Thoracic aorta (tissue), 2 donors: Measurements from ENCODE around the gene PHLDB2. TPM values are rescaled to one million over a fixed set of nuclear protein-coding genes. Genes with fewer than 3 reads are reported as not detected.
"Not testable (repeated sequence)": the region's sequence is repeated elsewhere in the genome, so short reads cannot be mapped to it uniquely, and the experiment has no call there.

Experiments used
- ATAC-seq: fragments of 150-250 bp; one replicate; pipeline ENCODE4 v1.8.0; 2017; ENCODE audit warnings: low read depth; ENCODE audit not compliant: insufficient number of reproducible peaks, low FRiP score
- DNase-seq: peaks from one replicate; pipeline ENCODE4 v3.0.0-alpha.2; 2020; ENCODE audit warnings: low spot score
- H3K27ac ChIP-seq, 2 donors: fragments of 200-600 bp; sonication (generic); 1 replicate in 1 of 2; 2 replicates in 1 of 2; pipeline ENCODE4 v1.5.1; 2016; ENCODE audit warnings: mild to moderate bottlenecking in 2 of 2, moderate library complexity in 2 of 2
- H3K27me3 ChIP-seq: fragments of 200-600 bp; sonication (generic); replicated peaks from 2 replicates; pipeline ENCODE4 v1.6.0; 2016; ENCODE audit warnings: mild to moderate bottlenecking; ENCODE audit not compliant: insufficient read depth
- H3K36me3 ChIP-seq: fragments of 200-600 bp; sonication (generic); one replicate; pipeline ENCODE4 v1.5.1; 2016
- H3K4me1 ChIP-seq, 2 donors: fragments of 200-600 bp; sonication (generic); 1 replicate in 1 of 2; 2 replicates in 1 of 2; pipeline versions ENCODE4 v1.5.1 to v1.6.0; 2016; ENCODE audit warnings: low read depth in 2 of 2, mild to moderate bottlenecking in 1 of 2; ENCODE audit not compliant: control insufficient read depth in 1 of 2
- H3K4me3 ChIP-seq: fragments of 200-600 bp; sonication (generic); 2 replicates; pipeline ENCODE4 v1.5.1; 2016; ENCODE audit warnings: mild to moderate bottlenecking
- H3K9me3 ChIP-seq: fragments of 200-600 bp; sonication (generic); 2 replicates; pipeline ENCODE4 v1.5.1; 2016
- CTCF ChIP-seq: fragments of 200-600 bp; sonication (generic); IDR thresholded peaks from one replicate; pipeline ENCODE4 v1.5.1; 2019; ENCODE audit warnings: antibody characterized with exemption
- total RNA-seq, 2 donors: library from RNA; depleted of rRNA; stranded (reverse); fragments of >200 nt; gene quantifications; one replicate each; pipeline versions ENCODE4 v1.1.0 to v1.2.3, GENCODE V29; 2016

Gene PHLDB2
- total RNA-seq, 2 donors from 2014 or later: 99.0 to 140 TPM

DNA sequence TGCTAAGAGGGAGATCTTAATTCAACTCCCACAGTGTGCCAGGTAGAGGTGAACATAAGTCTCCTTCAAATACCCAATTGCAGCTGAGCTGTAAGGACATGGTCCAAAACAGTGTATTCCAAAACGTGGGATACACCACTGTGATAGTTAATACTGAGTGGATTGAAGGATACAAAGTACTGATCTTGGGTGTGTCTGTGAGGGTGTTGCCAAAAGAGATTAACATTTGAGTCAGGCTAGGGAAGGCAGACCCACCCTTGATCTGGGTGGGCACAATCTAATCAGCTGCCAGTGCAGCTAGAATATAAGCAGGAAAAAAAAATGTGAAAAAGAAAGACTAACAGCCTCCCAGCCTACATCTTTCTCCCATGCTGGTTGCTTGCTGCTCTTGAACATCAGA is 45.1 kb upstream of the PHLDB2 start:
- Histone ChIP-seq H3K36me3 (no peaks in the 10 kb centered on the region), H3K9me3 (no peaks in the 10 kb centered on the region), H3K4me3 (no peak overlapping the region), H3K27me3 (no peaks in the 10 kb centered on the region), H3K27ac (no peak overlapping the region), H3K4me1 (peaks cover 8 to 16% of the 10 kb centered on the region in 2 donors)
- DNase-seq (no peak), ATAC-seq (no peak)
- no peak for TF ChIP-seq CTCF

DNA sequence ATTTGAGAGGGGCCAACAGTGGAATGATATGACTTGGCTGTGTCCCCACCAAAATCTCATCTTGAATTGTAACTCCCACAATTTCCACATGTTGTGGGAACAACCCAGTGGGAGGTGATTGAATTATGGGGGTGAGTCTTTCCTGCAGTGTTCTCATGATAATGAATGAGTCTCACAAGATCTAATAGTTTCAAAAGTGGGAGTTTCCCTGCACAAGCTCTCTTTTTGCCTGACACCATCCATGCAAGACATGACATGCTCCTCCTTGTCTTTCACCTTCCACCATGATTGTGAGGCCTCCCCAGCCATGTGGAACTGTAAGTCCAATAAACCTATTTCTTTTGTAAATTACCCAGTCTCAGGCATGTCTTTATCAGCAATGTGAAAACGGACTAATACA is 42.3 kb upstream of the PHLDB2 start:
- DNase-seq, ATAC-seq, H3K27me3 ChIP-seq: not testable (repeated sequence)

DNA sequence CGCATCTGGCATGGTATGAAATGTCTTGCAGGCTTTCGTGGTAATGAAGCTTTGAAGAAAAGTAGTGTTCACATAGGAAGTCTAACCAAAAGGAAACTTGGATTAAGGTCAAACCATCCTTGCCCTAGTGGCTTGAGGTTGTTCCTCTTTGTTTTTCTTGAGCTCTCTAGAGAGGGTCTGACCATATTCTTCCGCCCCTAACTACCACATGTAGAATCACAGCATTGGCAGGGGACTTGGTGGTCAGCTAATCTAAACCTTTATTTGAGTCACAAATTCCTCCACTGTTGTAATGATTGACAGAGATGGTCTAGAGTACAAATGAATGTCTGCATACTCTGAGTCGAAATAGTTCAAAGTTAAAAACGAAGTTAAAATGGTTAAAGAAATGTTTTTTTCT is 39.1 kb upstream of the PHLDB2 start:
- Histone ChIP-seq H3K27ac (no peak overlapping the region), H3K4me1 (peaks cover 2 to 4% of the 10 kb centered on the region in 2 donors), H3K9me3 (peaks cover 4% of the 10 kb centered on the region), H3K4me3 (no peak overlapping the region), H3K27me3 (no peaks in the 10 kb centered on the region), H3K36me3 (no peaks in the 10 kb centered on the region)
- no peak for TF ChIP-seq CTCF
- ATAC-seq (no peak), DNase-seq (no peak)

More for the DNA sequence above, 42.3 kb upstream of the PHLDB2 start:
- not testable (repeated sequence) for H3K4me1 ChIP-seq, H3K9me3 ChIP-seq, H3K27ac ChIP-seq, H3K4me3 ChIP-seq, H3K36me3 ChIP-seq

DNA sequence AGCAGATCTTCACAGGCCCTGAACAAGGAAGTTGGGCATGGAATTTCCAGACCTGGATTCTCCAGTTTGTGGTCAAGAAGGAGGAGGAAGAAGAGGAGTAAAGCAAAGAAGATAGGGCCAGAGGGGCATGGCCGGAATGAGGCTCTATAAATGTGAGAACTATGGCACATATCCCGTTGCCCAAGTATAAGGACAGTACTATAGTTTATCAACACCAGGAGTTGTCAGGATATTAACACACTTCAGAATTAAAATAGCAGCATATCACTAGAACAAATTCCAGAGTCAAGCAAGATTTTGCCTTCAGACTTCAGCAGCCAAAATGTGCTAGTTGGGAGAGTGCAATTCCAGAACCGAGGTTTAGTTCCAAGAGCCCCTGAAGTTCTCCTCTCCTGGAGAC is 38.4 kb upstream of the PHLDB2 start:
- Histone ChIP-seq H3K4me3 (no peak overlapping the region), H3K36me3 (no peaks in the 10 kb centered on the region), H3K9me3 (peaks cover 4% of the 10 kb centered on the region), H3K27ac (no peak overlapping the region), H3K4me1 (peaks cover 2 to 4% of the 10 kb centered on the region in 2 donors), H3K27me3 (no peaks in the 10 kb centered on the region)
- ATAC-seq (no peak), DNase-seq (no peak)
- TF ChIP-seq CTCF: no peak

DNA sequence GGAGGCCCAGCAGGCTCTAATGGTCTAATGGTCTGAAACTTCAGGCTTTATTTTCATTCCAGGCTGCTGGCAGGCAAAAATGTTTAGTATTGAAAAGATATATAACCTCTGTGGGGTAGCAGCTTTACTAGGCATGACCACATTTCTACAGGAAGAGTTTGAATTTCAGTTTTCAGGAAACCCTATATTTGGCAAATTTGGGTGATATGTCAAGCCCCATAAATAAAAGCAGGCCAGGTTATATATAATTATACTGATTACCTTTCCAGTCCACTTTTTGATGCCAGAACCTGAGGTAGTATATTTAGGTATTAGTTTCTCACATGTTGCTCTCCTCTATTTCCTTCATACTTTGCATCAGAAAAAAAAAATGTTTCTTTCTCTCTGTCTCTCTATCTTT is 37.2 kb upstream of the PHLDB2 start:
- DNase-seq: no peak
- no peak overlapping the region for H3K27ac ChIP-seq
- H3K9me3 ChIP-seq: peaks cover 4% of the 10 kb centered on the region
- H3K4me1 ChIP-seq: peaks cover 2 to 4% of the 10 kb centered on the region in 2 donors
- no peaks in the 10 kb centered on the region for H3K27me3 ChIP-seq
- ATAC-seq: no peak
- no peaks in the 10 kb centered on the region for H3K36me3 ChIP-seq
- no peak for TF ChIP-seq CTCF
- H3K4me3 ChIP-seq: no peak overlapping the region

GRCh38 chr3:111822804-111823203 is 36.3 kb upstream of the PHLDB2 start:
- ATAC-seq: no peak
- H3K27me3 ChIP-seq: no peaks in the 10 kb centered on the region
- H3K27ac ChIP-seq: no peak overlapping the region

More at GRCh38 chr3:111822804-111823203, 36.3 kb upstream of the PHLDB2 start:
- Histone ChIP-seq H3K9me3 (peaks cover 4% of the 10 kb centered on the region), H3K36me3 (no peaks in the 10 kb centered on the region), H3K4me1 (peaks cover 2 to 4% of the 10 kb centered on the region in 2 donors), H3K4me3 (no peak overlapping the region)
- no peak for DNase-seq
- TF ChIP-seq CTCF: no peak
